Stomach (tissue), 4 donors: ENCODE data around the gene ITGAD.

ENCODE experiments used
- POLR2A ChIP-seq, 4 donors: fragments of 450-650 bp; IDR thresholded peaks; one replicate each; pipeline ENCODE4 v1.6.1; 2016; ENCODE audit warnings: antibody characterized with exemption in 4 of 4, control low read depth in 2 of 4, mild to moderate bottlenecking in 1 of 4, moderate library complexity in 1 of 4
- TF ChIP-seq, protein P1 (sequence below), 7 experiments: fragments of 450-650 bp in 4 of 7; fragments of 200-600 bp in 3 of 7; sonication (generic) in 3 of 7; IDR thresholded peaks; one replicate each; pipeline ENCODE4 v1.5.1; 2016 to 2019; ENCODE audit warnings: antibody characterized with exemption in 7 of 7, control low read depth in 2 of 7, mild to moderate bottlenecking in 1 of 7

DNA sequence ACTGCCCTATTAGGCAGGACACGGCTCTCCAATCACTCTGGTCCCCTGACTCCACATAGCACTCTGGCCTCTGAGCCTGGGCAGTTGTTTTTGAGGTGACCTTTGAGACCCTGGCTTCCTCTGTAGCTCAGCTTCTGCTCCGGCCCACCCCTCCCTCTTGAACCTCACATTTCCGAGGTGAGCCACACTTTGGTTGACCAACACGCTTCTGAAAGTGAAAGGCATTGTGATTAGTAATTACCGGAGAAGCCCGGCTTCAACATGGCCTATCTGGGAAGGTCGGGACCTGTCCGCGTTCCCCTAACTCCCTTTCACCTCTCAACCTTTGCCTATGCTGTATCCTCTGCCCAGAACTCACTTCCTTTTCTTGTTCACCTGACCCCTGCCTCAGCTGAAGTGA lies 48.4 kb upstream of the ITGAD start:
- TF ChIP-seq, protein P1, sequence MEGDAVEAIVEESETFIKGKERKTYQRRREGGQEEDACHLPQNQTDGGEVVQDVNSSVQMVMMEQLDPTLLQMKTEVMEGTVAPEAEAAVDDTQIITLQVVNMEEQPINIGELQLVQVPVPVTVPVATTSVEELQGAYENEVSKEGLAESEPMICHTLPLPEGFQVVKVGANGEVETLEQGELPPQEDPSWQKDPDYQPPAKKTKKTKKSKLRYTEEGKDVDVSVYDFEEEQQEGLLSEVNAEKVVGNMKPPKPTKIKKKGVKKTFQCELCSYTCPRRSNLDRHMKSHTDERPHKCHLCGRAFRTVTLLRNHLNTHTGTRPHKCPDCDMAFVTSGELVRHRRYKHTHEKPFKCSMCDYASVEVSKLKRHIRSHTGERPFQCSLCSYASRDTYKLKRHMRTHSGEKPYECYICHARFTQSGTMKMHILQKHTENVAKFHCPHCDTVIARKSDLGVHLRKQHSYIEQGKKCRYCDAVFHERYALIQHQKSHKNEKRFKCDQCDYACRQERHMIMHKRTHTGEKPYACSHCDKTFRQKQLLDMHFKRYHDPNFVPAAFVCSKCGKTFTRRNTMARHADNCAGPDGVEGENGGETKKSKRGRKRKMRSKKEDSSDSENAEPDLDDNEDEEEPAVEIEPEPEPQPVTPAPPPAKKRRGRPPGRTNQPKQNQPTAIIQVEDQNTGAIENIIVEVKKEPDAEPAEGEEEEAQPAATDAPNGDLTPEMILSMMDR (IDR thresholded peaks at IDR 0.05) = no peak
- TF ChIP-seq POLR2A (IDR thresholded peaks at IDR 0.05) = no peak
